HFF-Myc (cell line): Measurements from ENCODE around the gene ADISSP.

Source experiments
- DNase-seq: peaks from one replicate; pipeline ENCODE4 v3.0.0-alpha.2; 2011; ENCODE audit warnings: low read depth; ENCODE audit errors: extremely low read depth
- H3K4me3 ChIP-seq: replicated peaks from 2 replicates; pipeline ENCODE4 v1.5.1; 2011; ENCODE audit warnings: low read depth, mild to moderate bottlenecking, control low read depth, low read length
- CTCF ChIP-seq: IDR thresholded peaks from 2 replicates; pipeline ENCODE4 v1.5.1; 2012; ENCODE audit warnings: mild to moderate bottlenecking, low read depth, low read length, control low read depth; ENCODE audit errors: missing control alignments

Gene ADISSP

GRCh38 chr20:3738111-3739053 is 29.2 kb downstream of the ADISSP start:
- H3K4me3 ChIP-seq = no peak overlapping the region
- no peak for TF ChIP-seq CTCF
- no peak for DNase-seq

GRCh38 chr20:3735768-3736167 is 31.8 kb downstream of the ADISSP start:
- TF ChIP-seq CTCF = no peak
- DNase-seq = no peak
- no peak overlapping the region for H3K4me3 ChIP-seq

- H3K4me3 ChIP-seq = no peak overlapping the region
- TF ChIP-seq CTCF = no peak
- no peak for DNase-seq
Measured at GRCh38 chr20:3734111-3734843, 33.3 kb downstream of the ADISSP start.

- no peak for TF ChIP-seq CTCF
- no peak for DNase-seq
- peak overlapping the region; percentile 29 for H3K4me3 ChIP-seq
Measured at GRCh38 chr20:3733119-3733995, 34.2 kb downstream of the ADISSP start.

- TF ChIP-seq CTCF = no peak
- DNase-seq = no peak
- H3K4me3 ChIP-seq = peak within 1 kb of the TSS; percentile 29
Measured at GRCh38 chr20:3732327-3733118, 35.0 kb downstream of the ADISSP start, which contains the start of gene HSPA12B. TSS of gene HSPA12B (plus strand) at chr20:3732685. CDS start at chr20:3738675, 5,990 bp downstream.
